HG03139 (cell line): ENCODE measurements around the gene FBXO24.
A peak's percentile ranks its signal among the peaks of the same experiment; 100 is the strongest.

Source experiments
- ATAC-seq: cut with Tn5 transposase; IDR thresholded peaks from one replicate; pipeline ENCODE4 v1.9.1; 2021; ENCODE audit not compliant: unreplicated experiment

FBXO24 gene

DNA sequence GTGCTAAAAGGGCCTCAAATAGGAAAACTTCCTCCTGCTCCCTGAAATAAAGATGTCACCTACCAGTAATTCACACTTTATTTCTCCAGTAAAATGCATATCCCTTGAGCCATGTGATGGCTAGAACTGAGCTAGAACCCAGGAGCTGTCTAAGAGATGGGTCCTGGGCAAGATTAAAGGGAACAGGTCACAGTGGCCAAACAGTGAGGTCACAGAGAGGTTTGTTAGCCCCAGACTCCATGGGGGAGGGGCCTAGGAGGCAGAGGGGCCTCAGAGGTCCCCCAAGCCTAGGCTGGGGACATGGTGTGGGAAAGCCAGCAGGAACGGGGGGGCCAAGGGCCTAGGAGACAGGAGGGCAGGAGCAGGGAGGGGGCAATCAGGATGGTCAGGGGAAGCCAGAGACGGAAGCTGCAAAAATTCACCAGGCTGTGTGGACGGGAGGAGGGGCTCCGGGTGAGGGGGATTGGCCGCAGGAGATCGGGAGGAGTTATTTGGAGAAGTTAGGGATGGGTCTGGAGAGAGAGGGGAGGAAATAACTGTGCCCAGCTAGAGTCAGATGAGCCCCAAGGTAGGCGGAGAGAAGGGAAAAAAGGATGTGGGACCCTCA lies 3.3 kb downstream of the FBXO24 start:
- ATAC-seq: no peak

DNA sequence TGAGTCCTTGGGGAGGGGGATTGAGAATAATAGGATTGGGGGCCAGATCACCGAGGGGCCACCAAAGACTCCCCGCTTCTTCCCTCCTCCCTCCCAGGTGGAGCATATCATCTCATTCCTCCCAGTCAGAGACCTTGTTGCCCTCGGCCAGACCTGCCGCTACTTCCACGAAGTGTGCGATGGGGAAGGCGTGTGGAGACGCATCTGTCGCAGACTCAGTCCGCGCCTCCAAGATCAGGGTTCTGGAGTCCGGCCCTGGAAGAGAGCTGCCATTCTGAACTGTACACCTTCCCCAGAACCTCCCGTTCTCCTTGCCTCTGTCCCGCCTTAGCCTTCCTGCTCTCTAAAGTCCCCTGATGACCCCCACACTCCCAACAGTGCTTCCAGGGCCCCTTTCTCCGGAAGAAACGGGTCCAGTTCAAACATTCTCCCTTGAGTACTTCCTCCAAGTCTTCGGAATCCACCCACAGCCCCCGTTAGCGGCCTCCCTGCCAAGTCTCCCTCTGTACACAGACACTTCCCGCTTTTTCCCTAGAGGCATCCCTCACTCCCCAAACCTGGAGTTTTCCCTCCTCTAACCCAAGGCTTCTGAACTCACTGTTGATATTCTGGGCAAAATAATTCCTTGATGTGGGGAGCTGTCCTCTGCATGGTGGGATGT lies 4.1 kb downstream of the FBXO24 start:
- ATAC-seq: no peak

DNA sequence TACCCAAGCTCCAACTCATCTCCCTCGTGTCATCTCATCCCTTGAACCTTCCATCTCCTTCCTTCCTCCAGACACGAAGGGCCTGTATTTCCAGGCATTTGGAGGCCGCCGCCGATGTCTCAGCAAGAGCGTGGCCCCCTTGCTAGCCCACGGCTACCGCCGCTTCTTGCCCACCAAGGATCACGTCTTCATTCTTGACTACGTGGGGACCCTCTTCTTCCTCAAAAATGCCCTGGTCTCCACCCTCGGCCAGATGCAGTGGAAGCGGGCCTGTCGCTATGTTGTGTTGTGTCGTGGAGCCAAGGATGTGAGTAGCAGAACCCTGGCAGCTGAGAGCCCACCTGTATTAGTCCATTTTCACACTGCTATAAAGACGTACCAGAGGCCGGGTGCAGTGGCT lies 5.5 kb downstream of the FBXO24 start:
- no peak for ATAC-seq

DNA sequence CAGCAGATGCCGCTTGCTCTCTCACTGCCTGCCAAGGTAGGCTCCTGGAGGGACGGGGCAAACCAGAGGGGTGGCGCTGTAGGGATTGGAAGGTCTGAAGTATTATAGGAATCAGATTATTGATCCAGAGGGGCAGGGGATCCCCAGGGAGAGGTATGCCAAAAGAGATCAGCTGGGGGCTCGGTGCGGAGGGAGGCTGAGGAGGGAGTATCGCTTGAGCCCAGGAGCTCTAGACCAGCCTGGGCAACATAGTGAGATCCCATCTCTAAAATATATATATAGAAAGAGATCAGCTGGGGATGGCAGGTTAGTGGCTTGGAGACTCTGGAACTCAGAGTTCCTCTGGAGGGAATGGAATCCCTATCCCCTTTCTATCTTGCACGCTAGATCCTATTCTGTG lies 9.1 kb downstream of the FBXO24 start:
- no peak for ATAC-seq

DNA sequence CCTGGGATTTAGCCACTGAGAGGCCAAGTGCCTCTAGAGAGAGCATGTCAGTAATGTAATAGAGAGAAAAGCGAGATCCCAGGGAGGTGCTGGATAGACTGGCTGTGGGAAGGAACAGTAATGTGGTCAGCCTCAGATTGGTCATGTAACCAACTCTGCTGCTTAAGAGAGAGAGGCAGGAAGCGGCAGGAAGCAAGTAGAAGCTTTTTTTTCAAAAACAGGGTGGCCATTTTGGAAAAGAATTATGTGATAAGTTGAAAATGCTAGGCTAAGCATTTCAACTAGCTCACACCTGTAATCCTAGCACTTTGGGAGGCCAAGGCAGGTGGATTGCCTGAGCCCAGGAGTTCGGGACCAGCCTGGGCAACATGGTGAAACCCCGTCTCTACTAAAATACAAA lies 12.3 kb downstream of the FBXO24 start:
- ATAC-seq: no peak

DNA sequence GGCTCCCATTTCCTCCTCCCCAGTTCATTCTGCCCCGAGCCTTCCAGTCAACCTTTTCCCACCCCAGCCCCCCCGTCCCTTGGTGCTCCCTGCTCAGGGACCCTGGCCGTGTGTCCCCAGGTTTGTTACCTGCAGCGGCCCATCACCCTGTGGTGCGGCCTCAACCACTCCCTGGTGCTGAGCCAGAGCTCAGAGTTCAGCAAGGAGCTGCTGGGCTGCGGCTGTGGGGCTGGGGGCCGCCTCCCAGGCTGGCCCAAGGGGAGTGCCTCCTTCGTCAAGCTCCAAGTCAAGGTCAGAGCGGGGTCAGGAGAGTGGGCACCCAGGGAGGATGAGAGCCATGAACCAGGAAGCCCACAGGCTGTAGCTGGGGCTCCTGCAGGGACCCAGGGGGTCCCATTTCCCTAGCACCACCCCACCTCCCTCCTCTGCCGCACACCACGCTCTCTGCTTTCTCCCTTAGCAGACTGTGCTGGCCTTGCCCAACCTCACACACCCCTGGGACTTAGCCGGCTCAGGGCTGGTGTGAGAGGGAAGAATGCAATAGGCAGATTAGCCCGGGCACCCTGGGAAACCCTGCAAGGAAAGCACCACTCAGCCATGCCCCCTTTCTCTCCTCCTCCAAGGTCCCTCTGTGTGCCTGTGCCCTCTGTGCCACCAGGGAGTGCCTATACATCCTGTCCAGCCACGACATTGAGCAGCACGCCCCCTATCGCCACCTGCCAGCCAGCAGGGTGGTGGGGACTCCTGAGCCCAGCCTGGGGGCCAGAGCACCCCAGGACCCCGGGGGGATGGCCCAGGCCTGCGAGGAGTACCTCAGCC lies 14.0 kb downstream of the FBXO24 start:
- ATAC-seq: no peak

DNA sequence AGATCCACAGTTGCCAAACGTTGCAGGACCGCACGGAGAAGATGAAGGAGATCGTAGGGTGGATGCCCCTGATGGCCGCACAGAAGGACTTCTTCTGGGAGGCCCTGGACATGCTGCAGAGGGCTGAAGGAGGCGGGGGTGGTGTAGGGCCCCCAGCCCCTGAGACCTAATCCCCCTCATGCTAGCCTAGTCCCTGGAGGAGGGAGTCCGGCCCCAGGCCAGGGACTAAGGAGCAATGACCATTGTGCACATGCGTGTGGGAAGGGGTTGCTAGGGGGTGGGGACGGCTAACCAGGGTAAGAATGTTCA lies 14.6 kb downstream of the FBXO24 start:
- ATAC-seq: no peak

DNA sequence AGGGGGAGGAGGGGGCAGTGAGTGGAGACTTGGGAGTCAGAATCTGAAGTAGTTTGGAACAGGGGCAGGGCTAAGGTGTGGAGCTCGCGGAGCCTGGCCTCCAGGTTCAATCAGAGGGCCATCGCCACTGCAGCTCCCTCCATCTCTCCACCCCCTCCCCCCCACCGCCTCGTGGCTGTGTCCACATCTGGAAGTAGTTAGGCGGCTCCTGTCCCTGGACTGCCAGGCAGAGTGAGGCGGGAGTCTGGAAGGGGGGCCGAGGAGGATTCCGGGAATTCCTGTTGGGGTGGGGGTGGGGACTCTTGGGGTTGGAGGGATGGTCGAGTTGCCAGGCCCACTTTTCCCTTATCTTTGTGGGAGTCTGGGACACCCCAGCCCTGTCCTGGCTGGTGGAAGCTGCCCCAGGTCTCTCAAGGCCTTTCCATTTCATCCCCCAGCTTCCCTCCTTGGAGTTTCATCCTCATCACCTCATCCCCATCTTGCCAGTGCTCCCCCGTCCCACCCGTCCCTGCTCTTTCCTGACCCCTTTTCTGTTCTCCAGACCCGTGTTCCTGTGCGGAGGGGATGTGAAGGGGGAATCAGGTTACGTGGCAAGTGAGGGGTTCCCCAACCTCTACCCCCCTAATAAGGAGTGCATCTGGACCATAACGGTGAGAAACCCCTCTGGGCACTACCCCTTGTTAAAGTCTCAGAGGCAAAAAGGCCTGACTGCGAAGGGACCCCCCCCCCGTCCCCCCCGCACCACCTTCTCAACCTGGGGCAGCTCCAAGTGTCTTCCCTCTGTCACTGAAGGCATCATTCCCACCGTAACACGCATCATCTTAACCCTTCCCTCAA lies 17.0 kb downstream of the FBXO24 start:
- ATAC-seq: no peak

DNA sequence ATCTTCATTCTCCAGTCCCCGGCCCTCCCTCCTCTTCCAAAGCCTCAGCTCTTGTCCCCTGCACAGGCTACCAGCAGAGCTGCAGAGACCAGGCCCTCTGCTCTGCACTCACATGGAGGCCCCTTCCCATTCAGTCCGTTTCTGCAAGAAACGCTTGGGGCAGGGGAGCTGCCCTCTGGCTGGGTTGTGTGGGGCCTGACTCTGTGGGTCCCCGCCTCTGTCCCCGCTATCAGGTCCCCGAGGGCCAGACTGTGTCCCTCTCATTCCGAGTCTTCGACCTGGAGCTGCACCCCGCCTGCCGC lies 17.5 kb downstream of the FBXO24 start:
- ATAC-seq: no peak

DNA sequence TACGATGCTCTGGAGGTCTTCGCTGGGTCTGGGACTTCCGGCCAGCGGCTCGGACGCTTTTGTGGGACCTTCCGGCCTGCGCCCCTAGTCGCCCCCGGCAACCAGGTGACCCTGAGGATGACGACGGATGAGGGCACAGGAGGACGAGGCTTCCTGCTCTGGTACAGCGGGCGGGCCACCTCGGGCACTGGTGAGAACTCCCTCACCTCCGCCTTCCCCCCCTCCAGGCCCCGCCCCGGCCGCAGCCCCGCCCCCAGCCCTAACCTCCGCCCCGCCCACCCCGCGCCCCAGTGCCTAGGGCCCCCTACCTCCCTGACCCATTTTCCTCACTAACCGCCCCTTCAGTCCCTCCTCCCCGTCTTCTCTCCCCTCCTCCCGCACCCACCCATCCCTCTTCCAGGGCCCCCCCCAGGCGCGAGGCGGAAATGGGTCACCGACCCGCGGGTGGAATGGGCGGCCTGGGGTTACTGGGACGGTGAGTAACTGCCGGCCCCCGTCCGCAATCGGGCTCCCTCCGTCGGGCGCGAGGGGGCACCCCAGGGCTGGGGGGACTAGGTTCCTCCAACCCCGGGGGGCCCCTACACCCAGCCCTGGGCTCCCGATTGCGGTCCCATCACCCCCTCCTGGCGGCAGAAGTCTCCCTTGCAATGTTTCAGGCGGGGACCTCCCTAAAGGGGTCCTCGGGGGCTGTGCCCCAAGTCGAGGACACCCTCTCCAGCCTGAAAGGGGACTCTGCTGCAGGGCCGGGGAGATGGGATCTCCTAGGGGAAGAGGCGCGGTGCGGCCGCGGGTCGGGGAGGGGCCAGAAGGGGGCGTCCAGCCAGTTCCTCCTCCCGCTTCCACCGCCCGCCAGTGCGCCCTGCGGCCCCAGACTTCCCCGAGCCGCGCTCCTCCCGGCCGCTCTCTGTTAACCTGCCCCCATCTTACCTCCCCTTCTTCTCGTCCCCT lies 18.2 kb downstream of the FBXO24 start:
- no peak for ATAC-seq

DNA sequence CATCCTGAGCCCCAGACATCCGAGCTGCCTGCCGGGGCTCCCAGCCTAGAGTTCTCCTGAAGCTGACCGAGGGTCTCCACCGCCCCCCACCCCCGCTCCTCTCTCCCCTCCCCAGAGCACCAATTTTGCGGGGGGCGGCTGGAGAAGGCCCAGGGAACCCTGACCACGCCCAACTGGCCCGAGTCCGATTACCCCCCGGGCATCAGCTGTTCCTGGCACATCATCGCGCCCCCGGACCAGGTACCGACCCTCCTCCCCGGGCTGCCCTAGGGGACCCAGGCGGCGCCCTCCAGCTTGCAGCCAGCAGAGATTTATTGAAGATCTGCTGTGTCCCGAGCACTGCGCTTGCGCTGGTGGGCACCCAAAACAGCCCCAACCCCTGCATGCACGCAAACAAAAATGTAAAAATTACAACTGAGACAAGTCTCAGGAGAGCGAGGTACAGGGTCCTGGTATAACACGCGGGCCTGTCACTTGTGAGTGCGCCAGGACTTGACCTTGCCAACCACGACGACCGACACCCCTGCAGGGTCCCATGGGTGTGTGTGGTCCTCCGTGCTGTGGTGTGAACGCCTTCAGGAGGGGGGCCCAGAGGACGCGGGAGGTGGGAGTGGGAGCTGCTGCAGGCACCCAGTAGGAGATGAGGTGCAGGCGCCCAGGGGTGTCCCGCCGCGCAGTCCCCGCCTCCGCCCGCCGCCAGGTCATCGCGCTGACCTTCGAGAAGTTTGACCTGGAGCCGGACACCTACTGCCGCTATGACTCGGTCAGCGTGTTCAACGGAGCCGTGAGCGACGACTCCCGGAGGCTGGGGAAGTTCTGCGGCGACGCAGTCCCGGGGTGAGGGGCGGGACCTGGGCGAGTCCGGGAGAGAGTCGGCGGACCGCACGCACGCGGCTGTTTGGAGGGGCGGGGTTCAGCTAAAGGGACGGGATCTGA lies 19.1 kb downstream of the FBXO24 start:
- ATAC-seq: no peak

DNA sequence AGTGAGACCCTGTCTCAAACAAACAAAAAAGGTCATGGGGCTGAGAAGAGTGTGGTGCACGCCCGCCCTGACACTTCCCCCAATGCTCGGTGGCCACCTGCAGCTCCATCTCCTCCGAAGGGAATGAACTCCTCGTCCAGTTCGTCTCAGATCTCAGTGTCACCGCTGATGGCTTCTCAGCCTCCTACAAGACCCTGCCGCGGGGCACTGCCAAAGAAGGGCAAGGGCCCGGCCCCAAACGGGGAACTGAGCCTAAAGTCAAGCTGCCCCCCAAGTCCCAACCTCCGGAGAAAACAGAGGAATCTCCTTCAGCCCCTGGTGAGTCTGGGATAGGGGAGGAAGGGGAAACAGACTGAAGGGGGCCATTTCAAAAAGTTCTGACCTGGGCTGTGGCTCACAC lies 20.2 kb downstream of the FBXO24 start:
- ATAC-seq: no peak

DNA sequence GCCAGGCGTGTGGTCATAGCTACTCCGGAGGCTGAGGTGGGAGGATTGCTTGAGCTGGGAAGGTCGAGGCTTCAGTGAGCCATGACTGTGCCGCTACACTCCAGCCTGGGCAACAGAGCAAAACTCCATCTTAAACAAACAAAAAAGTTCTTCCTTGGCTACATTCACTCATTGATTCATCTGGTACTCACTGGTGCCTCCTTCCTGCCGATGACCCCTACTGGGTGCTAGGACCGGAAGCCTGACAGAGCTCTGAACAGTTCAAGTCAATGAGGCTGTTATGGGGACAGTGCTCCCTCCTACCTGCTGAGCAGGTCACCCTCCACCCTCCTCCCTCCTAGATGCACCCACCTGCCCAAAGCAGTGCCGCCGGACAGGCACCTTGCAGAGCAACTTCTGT lies 21.0 kb downstream of the FBXO24 start:
- no peak for ATAC-seq

DNA sequence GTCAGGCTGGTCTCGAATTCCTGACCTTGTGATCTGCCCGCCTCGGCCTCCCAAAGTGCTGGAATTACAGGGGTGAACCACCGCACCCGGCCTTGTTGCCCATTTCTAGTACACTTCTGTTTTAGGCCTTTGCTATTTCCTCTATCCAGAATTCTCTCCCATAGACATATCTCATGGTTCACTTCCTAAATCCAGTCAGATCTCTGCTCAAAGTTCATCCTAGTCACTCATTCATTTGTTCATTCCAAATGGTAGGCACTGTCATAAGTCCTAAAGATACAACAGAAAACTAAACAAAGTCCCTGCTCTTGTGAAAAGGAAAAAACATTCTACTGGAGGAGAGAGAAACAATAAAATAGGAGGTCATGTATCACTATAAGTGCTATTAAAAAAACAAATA lies 23.8 kb downstream of the FBXO24 start:
- ATAC-seq: no peak

DNA sequence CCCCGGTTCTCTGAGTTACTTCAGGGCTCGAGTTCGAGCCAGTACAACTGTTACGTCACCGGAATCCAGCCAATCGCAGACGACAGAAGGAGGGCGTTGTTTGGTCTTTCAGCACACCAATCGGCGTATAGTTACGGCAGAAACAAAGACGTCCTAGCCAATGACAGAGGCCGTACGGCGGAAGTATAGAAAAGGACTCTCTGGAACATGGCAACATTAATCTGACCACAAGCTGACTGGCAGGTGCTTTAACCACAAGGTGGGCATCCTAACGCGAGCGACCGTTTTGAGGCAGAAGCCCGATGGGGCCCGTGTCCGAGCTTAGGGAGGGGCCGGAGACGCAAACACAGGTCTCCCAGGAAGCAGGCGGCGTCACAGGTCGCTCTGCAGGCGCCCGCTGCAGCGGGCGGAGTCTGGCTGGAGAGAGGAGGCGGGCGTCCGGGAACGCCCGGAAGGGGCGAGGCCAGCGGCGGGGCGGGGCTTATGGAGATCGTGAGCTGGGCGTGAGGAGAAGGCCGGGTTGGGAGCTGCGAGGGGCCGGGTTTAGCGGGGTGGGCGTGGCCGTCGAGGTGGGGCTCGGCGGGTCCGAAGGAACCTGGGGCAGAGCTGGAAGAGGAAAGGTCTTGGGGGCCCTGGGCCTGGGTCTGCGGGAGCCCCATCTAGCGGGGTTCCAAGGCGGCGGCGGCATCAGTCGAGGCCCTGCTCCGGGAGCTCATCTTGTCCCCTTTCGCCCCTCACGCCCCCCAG lies 26.0 kb downstream of the FBXO24 start, which contains the start of gene MOSPD3:
MOSPD3 (plus strand) TSS at position 558 of the 747 bp plus-strand sequence. CDS start 252 bp downstream, outside the sequence.
- ATAC-seq: peak; percentile 93

DNA sequence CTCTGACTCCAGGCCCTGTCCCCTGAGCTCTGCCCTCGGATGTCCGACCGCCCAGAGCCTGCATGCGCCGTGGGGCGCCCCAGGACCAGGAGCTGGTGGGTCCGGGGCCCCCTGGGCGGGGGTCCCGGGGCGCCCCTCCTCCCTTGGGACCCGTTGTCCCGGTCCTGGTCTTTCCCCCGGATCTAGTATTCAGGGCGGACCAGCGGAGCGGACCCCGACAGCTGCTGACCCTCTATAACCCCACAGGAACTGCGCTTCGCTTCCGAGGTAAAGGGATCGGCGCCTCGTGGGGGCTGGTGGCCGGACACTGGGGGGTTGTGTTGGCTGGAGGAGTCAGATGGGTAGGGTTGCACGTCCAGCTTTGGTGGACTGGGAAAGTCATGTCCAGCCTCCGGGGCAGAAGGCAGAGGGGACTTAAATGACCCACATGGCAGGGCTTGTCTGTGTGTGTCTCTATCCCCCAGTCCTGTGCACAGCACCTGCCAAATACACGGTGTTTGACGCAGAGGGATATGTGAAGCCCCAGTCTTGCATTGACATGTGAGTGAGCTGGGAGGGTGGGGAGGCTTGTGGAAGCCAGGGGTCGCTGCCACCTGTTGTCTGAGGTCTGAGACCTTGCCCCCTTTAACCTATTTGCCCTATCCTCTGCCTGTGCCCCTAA lies 26.7 kb downstream of the FBXO24 start:
- no peak for ATAC-seq

DNA sequence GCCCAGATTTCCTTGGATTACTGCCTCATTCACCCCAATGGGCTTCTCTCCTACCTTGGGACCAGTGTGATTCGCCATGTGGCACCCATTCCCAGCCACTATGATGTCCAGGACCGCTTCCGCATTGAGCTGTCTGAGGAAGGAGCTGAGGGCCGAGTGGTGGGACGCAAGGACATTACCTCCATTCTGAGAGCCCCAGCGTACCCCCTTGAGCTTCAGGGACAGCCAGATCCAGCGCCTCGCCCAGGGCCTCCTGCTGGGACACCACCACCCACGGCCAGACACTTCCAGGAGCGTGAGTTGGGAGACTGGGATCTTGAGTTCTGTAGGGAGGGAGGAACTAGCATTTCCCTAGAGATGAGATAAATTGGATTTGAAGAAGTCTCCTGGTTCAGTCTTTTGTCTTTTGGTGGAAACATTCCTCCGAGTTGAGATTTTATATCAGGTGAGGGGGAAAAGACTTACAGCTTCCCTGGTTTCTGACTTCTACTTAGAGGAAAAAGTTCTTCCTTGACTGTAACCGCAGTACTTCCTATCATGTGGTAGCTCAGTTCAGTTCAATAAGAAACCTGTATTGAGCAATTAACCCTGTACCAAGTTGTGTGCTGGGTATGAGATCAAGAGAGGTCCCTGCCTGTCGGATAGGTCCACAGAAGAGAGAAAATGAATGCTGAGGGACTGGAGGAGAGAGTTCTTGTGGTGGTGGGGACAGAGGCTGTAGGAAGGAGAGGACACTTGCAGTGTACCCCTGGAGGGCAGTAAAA lies 27.5 kb downstream of the FBXO24 start:
- ATAC-seq: no peak
